ENCODE results near the gene AK1. TPM values are rescaled to one million over a fixed set of nuclear protein-coding genes. Genes with fewer than 3 reads are reported as not detected.

The AK1 gene
- total and polyA plus RNA-seq, 9 of the 15 experiments (the other 6 are each of a cell fraction or from before 2014, with no cell fraction given), result 10.1 to 71.8 (median 39.0) TPM

DNA sequence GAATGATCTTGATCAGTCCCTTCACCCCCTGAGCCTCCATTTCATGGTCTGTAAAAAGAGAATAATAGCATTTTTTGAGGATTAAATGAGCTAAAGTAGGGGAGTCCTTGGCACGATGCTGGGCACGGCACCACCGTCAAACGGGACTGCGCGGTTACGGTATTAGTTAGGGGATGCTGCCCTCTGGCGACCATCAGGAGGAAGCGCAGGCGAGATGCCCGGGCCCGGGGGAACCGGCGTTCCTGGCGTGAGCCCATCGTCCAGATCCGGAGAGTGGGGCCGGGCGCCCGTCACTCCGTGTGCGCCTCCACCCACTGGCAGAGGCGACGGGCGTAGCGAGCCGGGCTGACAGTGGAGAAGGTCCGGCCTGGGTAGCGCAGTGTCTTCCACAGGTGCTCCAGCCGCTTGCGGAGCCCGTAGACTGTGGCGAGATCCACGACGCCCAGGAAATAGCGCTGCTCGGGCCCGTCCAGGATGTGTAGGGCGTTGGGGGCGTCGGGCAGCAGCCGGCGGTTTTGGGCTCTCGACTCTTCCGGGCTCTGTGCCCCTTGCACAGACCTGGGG, 44.2 kb upstream of the AK1 start (continued):
- TF ChIP-seq MGA (IDR thresholded peaks at IDR 0.05) (no peak), PHB (CRISPR knock-in tag; IDR thresholded peaks at IDR 0.05) (no peak), NR4A1 (CRISPR knock-in tag; IDR thresholded peaks at IDR 0.05) (no peak), NR4A1 (tag; IDR thresholded peaks at IDR 0.05) (no peak), AFF4 (CRISPR knock-in tag; IDR thresholded peaks at IDR 0.05) (0 out of 2 replicates have a peak, but pooled peaks have one; percentile 20), SRSF3 (IDR thresholded peaks at IDR 0.05; ENCODE audit: insufficient read depth, low read length) (no peak), ZNF184 (CRISPR knock-in tag; IDR thresholded peaks at IDR 0.05) (no peak), SIN3B (IDR thresholded peaks at IDR 0.05; ENCODE audit: low read depth) (no peak), SIN3A (IDR thresholded peaks at IDR 0.05; ENCODE audit: borderline replicate concordance in 2 of 2, control insufficient read depth in 1 of 2, low read depth in 2 of 2, low read length in 2 of 2) (no peak), PCBP2 (IDR thresholded peaks at IDR 0.05; ENCODE audit: low read depth, low read length, poor library complexity, severe bottlenecking) (no peak), ELF1 (tag; IDR thresholded peaks at IDR 0.05) (no peak), THRAP3 (IDR thresholded peaks at IDR 0.05; ENCODE audit: borderline replicate concordance) (no peak), HSF4 (CRISPR knock-in tag; IDR thresholded peaks at IDR 0.05; ENCODE audit: borderline replicate concordance) (no peak)
